Measurements from ENCODE around the gene SCARB2. TPM values are rescaled to one million over a fixed set of nuclear protein-coding genes. Genes with fewer than 3 reads are reported as not detected.

The SCARB2 gene
- total RNA-seq, 1 donor from 2014 or later = 97.4 TPM

- no peak overlapping the region for H3K4me2 ChIP-seq
Observed at GRCh38 chr4:76219299-76220055, 5.9 kb upstream of the SCARB2 start.

GRCh38 chr4:76216975-76217814 is 3.6 kb upstream of the SCARB2 start:
- no peak overlapping the region for H3K4me3 Mint-ChIP-seq

More at GRCh38 chr4:76219299-76220055, 5.9 kb upstream of the SCARB2 start:
- Histone ChIP-seq H3K27ac (no peak overlapping the region), H3K4me1 (peaks cover 2% of the 10 kb centered on the region), H3K36me3 (no peaks in the 10 kb centered on the region), H3K4me3 (no peak overlapping the region), H4K20me1 (ENCODE audit: low read depth) (no peaks in the 10 kb centered on the region), H3K9me3 (ENCODE audit: low read depth) (no peaks in the 10 kb centered on the region), H3K9ac (no peak overlapping the region), H3F3A (ENCODE audit: low read depth) (peaks cover under 1% of the 10 kb centered on the region), H3K27me3 (peaks cover 4% of the 10 kb centered on the region), H3K79me2 (ENCODE audit: low read depth) (no peaks in the 10 kb centered on the region), H2AFZ (replicated peaks) (no peak overlapping the region)
- Mint-ChIP-seq H3K36me3 (no peaks in the 10 kb centered on the region), H3K27me3 (ENCODE audit: insufficient read depth, low read depth) (peaks cover 4% of the 10 kb centered on the region), H3K9me3 (no peaks in the 10 kb centered on the region), H3K27ac (no peak overlapping the region), H3K4me3 (no peak overlapping the region), H3K4me1 (peaks cover 13% of the 10 kb centered on the region)
- no peak for DNase-seq (ENCODE audit: low spot score)
- TF ChIP-seq EZH2phosphoT487 (IDR thresholded peaks at IDR 0.05) (no peak), EZH2 (IDR thresholded peaks at IDR 0.05) (no peak), CTCF (IDR thresholded peaks at IDR 0.05) (no peak)

GRCh38 chr4:76216524-76216923 is 2.9 kb upstream of the SCARB2 start:
- Mint-ChIP-seq H3K4me3 (no peak overlapping the region), H3K4me1 (peaks cover 35% of the 10 kb centered on the region), H3K36me3 (no peaks in the 10 kb centered on the region), H3K27ac (no peak overlapping the region), H3K9me3 (no peaks in the 10 kb centered on the region), H3K27me3 (ENCODE audit: insufficient read depth, low read depth) (peaks cover 2% of the 10 kb centered on the region)
- Histone ChIP-seq H2AFZ (replicated peaks) (no peak overlapping the region), H3K9ac (no peak overlapping the region), H3K36me3 (no peaks in the 10 kb centered on the region), H4K20me1 (ENCODE audit: low read depth) (peaks cover 6% of the 10 kb centered on the region), H3K4me1 (peaks cover 18% of the 10 kb centered on the region), H3K9me3 (ENCODE audit: low read depth) (no peaks in the 10 kb centered on the region), H3K27me3 (peaks cover 4% of the 10 kb centered on the region), H3F3A (ENCODE audit: low read depth) (peaks cover 15% of the 10 kb centered on the region), H3K4me2 (no peak overlapping the region), H3K79me2 (ENCODE audit: low read depth) (peaks cover 16% of the 10 kb centered on the region), H3K4me3 (no peak overlapping the region), H3K27ac (no peak overlapping the region)
- no peak for DNase-seq (ENCODE audit: low spot score)
- TF ChIP-seq EZH2phosphoT487 (IDR thresholded peaks at IDR 0.05) (no peak), CTCF (IDR thresholded peaks at IDR 0.05) (no peak), EZH2 (IDR thresholded peaks at IDR 0.05) (no peak)

More at GRCh38 chr4:76216975-76217814, 3.6 kb upstream of the SCARB2 start:
- Histone ChIP-seq H3K79me2 (ENCODE audit: low read depth) (peaks cover 9% of the 10 kb centered on the region), H3K9ac (no peak overlapping the region), H3K4me3 (no peak overlapping the region), H3K27me3 (peaks cover 4% of the 10 kb centered on the region), H3F3A (ENCODE audit: low read depth) (peaks cover 15% of the 10 kb centered on the region), H3K36me3 (no peaks in the 10 kb centered on the region), H3K9me3 (ENCODE audit: low read depth) (no peaks in the 10 kb centered on the region), H3K4me2 (no peak overlapping the region), H2AFZ (replicated peaks) (no peak overlapping the region), H3K27ac (no peak overlapping the region), H4K20me1 (ENCODE audit: low read depth) (no peaks in the 10 kb centered on the region), H3K4me1 (peaks cover 12% of the 10 kb centered on the region)
- DNase-seq (ENCODE audit: low spot score) = no peak
- TF ChIP-seq CTCF (IDR thresholded peaks at IDR 0.05) = no peak
- no peak for TF ChIP-seq EZH2phosphoT487 (IDR thresholded peaks at IDR 0.05)
- TF ChIP-seq EZH2 (IDR thresholded peaks at IDR 0.05) = no peak
- peaks cover 2% of the 10 kb centered on the region for H3K27me3 Mint-ChIP-seq (ENCODE audit: insufficient read depth, low read depth)
- H3K27ac Mint-ChIP-seq = no peak overlapping the region
- H3K9me3 Mint-ChIP-seq = no peaks in the 10 kb centered on the region
- H3K36me3 Mint-ChIP-seq = no peaks in the 10 kb centered on the region
- H3K4me1 Mint-ChIP-seq = peaks cover 28% of the 10 kb centered on the region

Measured in neural progenitor cell (in vitro differentiated cells).